ENCODE data around the gene CSF2. TPM values are rescaled to one million over a fixed set of nuclear protein-coding genes. Genes with fewer than 3 reads are reported as not detected.

The CSF2 gene
- total RNA-seq, 2 experiments from 2014 or later, result 61.5 to 64.1 TPM

- peaks cover 61% of the 10 kb centered on the region for H3K4me1 Mint-ChIP-seq (ENCODE audit: low read depth)
- TF ChIP-seq, protein P1, sequence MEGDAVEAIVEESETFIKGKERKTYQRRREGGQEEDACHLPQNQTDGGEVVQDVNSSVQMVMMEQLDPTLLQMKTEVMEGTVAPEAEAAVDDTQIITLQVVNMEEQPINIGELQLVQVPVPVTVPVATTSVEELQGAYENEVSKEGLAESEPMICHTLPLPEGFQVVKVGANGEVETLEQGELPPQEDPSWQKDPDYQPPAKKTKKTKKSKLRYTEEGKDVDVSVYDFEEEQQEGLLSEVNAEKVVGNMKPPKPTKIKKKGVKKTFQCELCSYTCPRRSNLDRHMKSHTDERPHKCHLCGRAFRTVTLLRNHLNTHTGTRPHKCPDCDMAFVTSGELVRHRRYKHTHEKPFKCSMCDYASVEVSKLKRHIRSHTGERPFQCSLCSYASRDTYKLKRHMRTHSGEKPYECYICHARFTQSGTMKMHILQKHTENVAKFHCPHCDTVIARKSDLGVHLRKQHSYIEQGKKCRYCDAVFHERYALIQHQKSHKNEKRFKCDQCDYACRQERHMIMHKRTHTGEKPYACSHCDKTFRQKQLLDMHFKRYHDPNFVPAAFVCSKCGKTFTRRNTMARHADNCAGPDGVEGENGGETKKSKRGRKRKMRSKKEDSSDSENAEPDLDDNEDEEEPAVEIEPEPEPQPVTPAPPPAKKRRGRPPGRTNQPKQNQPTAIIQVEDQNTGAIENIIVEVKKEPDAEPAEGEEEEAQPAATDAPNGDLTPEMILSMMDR (IDR thresholded peaks at IDR 0.05), result no peak
- DNase-seq (peak; percentile 48), ATAC-seq (no peak)
- H3K36me3 Mint-ChIP-seq (ENCODE audit: low read depth), result peaks cover 8% of the 10 kb centered on the region
- CTCF ChIA-PET, result interaction anchor here (0.9 to 1.8 kb wide), 4 partner anchors 12 to 86 kb away, joined by 3 to 8 read pairs (median 4); no protein-coding TSS in a partner anchor
- POLR2A ChIA-PET, result interaction anchor here (0.7 to 0.9 kb wide), 2 partner anchors 9 kb away, joined by 3 to 4 read pairs; no protein-coding TSS in a partner anchor
- intact Hi-C loops (cut with micrococcal nuclease), result no loop called here
- H3K9me3 Mint-ChIP-seq, result no peaks in the 10 kb centered on the region
- H3K27me3 Mint-ChIP-seq, result no peaks in the 10 kb centered on the region
- H3K4me3 Mint-ChIP-seq, result no peak overlapping the region
- H3K27ac Mint-ChIP-seq, result peak overlapping the region; percentile 67
Measured at GRCh38 chr5:132094393-132095076, 20.9 kb downstream of the CSF2 start.

- CTCF ChIA-PET, result interaction anchor here (0.9 to 1.8 kb wide), 4 partner anchors 12 to 85 kb away, joined by 3 to 8 read pairs (median 4); no protein-coding TSS in a partner anchor
- POLR2A ChIA-PET, result interaction anchor here (0.7 to 0.9 kb wide), 2 partner anchors 9 to 10 kb away, joined by 3 to 4 read pairs; no protein-coding TSS in a partner anchor
Measured at GRCh38 chr5:132095077-132095410, 21.5 kb downstream of the CSF2 start.

GRCh38 chr5:132095424-132095972 is 21.9 kb downstream of the CSF2 start:
- ATAC-seq, result no peak
- intact Hi-C loops (cut with micrococcal nuclease), result no loop called here
- peaks cover 63% of the 10 kb centered on the region for H3K4me1 Mint-ChIP-seq (ENCODE audit: low read depth)
- H3K27me3 Mint-ChIP-seq, result no peaks in the 10 kb centered on the region
- TF ChIP-seq, protein P1 (IDR thresholded peaks at IDR 0.05), result no peak
- H3K4me3 Mint-ChIP-seq, result no peak overlapping the region
- ChIA-PET POLR2A (interaction anchor here (0.7 to 1.0 kb wide), 3 partner anchors 8 to 10 kb away, joined by 3 to 4 read pairs (median 4); no protein-coding TSS in a partner anchor), CTCF (interaction anchor here (0.9 to 2.2 kb wide), 4 partner anchors 13 to 143 kb away, joined by 4 to 8 read pairs (median 4); no protein-coding TSS in a partner anchor)
- peaks cover 8% of the 10 kb centered on the region for H3K36me3 Mint-ChIP-seq (ENCODE audit: low read depth)
- peak overlapping the region; percentile 67 for H3K27ac Mint-ChIP-seq
- no peak for DNase-seq
- no peaks in the 10 kb centered on the region for H3K9me3 Mint-ChIP-seq

More at GRCh38 chr5:132095077-132095410, 21.5 kb downstream of the CSF2 start:
- Mint-ChIP-seq H3K36me3 (ENCODE audit: low read depth) (peaks cover 8% of the 10 kb centered on the region), H3K9me3 (no peaks in the 10 kb centered on the region), H3K27ac (peak overlapping the region; percentile 67), H3K27me3 (no peaks in the 10 kb centered on the region), H3K4me1 (ENCODE audit: low read depth) (peaks cover 62% of the 10 kb centered on the region), H3K4me3 (no peak overlapping the region)
- DNase-seq (no peak), ATAC-seq (no peak)
- intact Hi-C loops (cut with micrococcal nuclease), result no loop called here
- TF ChIP-seq, protein P1 (IDR thresholded peaks at IDR 0.05), result no peak

DNA sequence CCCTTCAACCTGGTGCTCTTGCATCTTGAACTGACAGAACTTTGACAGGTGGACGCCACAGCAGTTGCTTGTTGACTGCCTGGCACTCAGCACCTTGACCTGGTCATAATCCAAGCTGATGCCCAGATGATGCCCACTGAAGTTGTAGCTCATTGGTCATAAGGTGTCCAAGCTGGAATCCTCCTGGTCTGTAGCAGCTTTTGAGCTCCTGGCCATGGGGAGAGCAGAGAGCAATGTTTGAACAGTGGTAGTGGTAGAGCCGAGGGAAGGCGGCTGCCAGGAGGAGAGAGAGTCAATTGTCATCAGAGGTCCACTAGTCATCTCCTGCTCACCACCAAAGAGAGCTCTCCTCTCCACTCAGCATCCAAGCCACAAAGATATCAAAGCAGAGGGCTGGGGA is 23.3 kb downstream of the CSF2 start:
- TF ChIP-seq, protein P1 (IDR thresholded peaks at IDR 0.05), result no peak
- Mint-ChIP-seq H3K27me3 (no peaks in the 10 kb centered on the region), H3K4me3 (no peak overlapping the region), H3K36me3 (ENCODE audit: low read depth) (peaks cover 8% of the 10 kb centered on the region), H3K4me1 (ENCODE audit: low read depth) (peaks cover 73% of the 10 kb centered on the region), H3K27ac (peak overlapping the region; percentile 64), H3K9me3 (no peaks in the 10 kb centered on the region)
- ATAC-seq, result no peak
- ChIA-PET CTCF (interaction anchor here (0.8 to 2.2 kb wide), 4 partner anchors 9 to 141 kb away, joined by 3 to 4 read pairs (median 4); no protein-coding TSS in a partner anchor), POLR2A (interaction anchor here (0.6 to 1.0 kb wide), 2 partner anchors 12 to 536 kb away, joined by 3 to 4 read pairs; no protein-coding TSS in a partner anchor)
- intact Hi-C loops (cut with micrococcal nuclease), result no loop called here
- no peak for DNase-seq
